BJ (cell line): ENCODE data around the gene C1QTNF1. TPM values are rescaled to one million over a fixed set of nuclear protein-coding genes. Genes with fewer than 3 reads are reported as not detected.

Source experiments
- CTCF ChIA-PET: fragments of 350-600 bp; formaldehyde crosslinking; extraction: SDS; loops from one replicate; lab custom pipeline; 2021; ENCODE audit warnings: antibody characterized with exemption, inconsistent platforms; lab: Yijun Ruan, JAX
- POLR2A ChIA-PET: fragments of 300-600 bp; sonication (Branson Sonifier 250); formaldehyde crosslinking; extraction: SDS; loops from one replicate; lab custom pipeline; 2021; ENCODE audit warnings: antibody characterized with exemption; lab: Charles Lee
- DNase-seq: peaks from one replicate; pipeline ENCODE4 v3.0.0-alpha.2; 2011; ENCODE audit warnings: low read depth
- H3K27me3 ChIP-seq: 2 replicates; pipeline ENCODE4 v1.6.0; 2011; ENCODE audit warnings: low read length; ENCODE audit not compliant: control insufficient read depth, insufficient read depth
- H3K36me3 ChIP-seq: 2 replicates; pipeline ENCODE4 v1.5.1; 2011; ENCODE audit warnings: low read length; ENCODE audit not compliant: control insufficient read depth, insufficient read depth
- H3K4me3 ChIP-seq: 2 replicates; pipeline ENCODE4 v1.5.1; 2011; ENCODE audit warnings: low read depth, mild to moderate bottlenecking, control low read depth, low read length
- polyA plus RNA-seq: library from polyadenylated mRNA; depleted of rRNA; stranded (reverse); fragments of >200 nt; gene quantifications from 2 replicates; pipeline ENCODE4 v1.2.3, GENCODE V29; 2011
- TF ChIP-seq, protein P1 (sequence below): IDR thresholded peaks from 2 replicates; pipeline ENCODE4 v1.5.1; 2011; ENCODE audit warnings: low read depth, mild to moderate bottlenecking, control low read depth, inconsistent platforms, low read length, moderate library complexity; ENCODE audit not compliant: insufficient read depth

The C1QTNF1 gene
- polyA plus RNA-seq, 1 experiment, result 20.7 TPM

DNA sequence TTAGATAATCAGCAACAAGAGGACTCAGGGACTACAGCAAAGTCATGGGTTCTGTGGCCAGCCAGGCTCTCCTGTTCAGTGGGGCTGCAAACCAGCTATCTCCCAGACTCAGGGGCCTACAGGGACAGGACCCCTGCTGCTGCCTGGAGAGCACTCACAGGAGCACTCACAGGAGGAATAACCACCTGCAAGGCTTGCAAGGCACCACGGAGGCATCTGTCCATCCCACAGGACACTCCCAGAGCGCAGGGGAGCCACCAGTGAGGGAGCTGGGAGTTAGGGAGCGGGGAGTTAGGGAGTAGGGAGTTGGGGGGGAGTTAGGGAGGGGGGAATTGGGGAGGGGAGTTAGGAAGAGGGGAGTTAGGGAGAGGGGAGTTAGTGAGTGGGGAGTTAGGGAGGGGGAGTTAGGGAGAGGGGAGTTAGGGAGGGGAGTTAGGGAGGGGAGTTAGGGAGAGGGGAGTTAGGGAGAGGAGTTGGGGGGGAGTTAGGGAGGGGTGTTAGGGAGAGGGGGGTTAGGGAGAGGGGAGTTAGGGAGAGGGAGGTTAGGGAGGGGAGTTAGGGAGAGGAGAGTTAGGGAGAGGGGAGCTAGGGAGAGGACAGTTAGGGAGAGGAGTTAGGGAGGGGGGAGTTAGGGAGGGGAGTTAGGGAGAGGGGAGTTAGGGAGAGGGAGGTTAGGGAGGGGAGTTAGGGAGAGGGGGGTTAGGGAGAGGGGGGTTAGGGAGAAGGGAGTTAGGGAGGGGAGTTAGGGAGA lies 20.1 kb upstream of the C1QTNF1 start:
- TF ChIP-seq, protein P1, sequence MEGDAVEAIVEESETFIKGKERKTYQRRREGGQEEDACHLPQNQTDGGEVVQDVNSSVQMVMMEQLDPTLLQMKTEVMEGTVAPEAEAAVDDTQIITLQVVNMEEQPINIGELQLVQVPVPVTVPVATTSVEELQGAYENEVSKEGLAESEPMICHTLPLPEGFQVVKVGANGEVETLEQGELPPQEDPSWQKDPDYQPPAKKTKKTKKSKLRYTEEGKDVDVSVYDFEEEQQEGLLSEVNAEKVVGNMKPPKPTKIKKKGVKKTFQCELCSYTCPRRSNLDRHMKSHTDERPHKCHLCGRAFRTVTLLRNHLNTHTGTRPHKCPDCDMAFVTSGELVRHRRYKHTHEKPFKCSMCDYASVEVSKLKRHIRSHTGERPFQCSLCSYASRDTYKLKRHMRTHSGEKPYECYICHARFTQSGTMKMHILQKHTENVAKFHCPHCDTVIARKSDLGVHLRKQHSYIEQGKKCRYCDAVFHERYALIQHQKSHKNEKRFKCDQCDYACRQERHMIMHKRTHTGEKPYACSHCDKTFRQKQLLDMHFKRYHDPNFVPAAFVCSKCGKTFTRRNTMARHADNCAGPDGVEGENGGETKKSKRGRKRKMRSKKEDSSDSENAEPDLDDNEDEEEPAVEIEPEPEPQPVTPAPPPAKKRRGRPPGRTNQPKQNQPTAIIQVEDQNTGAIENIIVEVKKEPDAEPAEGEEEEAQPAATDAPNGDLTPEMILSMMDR, result no peak
- H3K36me3 ChIP-seq, result peaks cover 12% of the 10 kb centered on the region
- no peak for DNase-seq
- no peaks in the 10 kb centered on the region for H3K27me3 ChIP-seq
- no peak overlapping the region for H3K4me3 ChIP-seq
- POLR2A ChIA-PET, result interaction anchor here (0.7 kb wide), 1 partner anchor 17 kb away, joined by 11 read pairs; no protein-coding TSS in a partner anchor
- CTCF ChIA-PET, result interaction anchor here (0.7 kb wide), 1 partner anchor 11 kb away, joined by 3 read pairs; no protein-coding TSS in a partner anchor

DNA sequence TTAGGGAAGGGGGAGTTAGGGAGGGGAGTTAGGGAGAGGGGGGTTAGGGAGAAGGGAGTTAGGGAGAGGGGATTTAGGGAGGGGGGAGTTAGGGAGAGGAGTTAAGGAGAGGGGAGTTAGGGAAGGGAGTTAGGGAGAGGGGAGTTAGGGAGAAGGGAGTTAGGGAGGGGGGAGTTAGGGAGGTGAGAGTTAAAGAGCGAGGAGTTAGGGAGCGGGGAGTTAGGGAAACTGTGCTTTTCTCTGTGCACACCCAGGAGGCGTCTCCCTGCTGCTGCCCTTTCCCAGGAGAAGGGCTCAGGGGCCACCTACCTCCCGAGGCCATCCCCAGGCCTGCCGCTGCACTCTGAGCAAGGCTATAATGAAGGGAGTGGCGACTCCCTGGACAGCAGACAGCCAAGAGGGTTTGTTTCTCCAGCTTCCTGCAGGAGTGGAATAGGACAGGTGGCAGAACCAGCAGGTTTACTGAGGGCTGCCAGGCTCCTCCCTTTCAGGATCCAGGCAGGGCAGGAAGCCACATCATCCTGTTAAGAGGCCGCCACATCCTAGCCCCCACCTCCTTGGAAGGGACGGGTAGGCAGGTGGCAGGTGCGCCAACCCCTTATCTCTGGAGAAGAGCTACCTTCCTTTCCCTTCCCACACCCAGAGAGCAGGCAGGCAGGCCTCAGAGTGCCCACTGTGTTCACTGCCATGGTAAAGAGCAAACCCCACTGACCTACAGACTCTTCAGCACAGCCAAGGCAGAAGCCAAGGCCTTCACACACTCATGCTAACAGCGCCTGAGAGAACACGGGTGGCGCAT lies 18.7 kb upstream of the C1QTNF1 start:
- DNase-seq, result no peak
- Histone ChIP-seq H3K36me3 (peaks cover 9% of the 10 kb centered on the region), H3K27me3 (no peaks in the 10 kb centered on the region), H3K4me3 (no peak overlapping the region)
- ChIA-PET CTCF (no interaction called here), POLR2A (no interaction called here)
- TF ChIP-seq, protein P1, result no peak

DNA sequence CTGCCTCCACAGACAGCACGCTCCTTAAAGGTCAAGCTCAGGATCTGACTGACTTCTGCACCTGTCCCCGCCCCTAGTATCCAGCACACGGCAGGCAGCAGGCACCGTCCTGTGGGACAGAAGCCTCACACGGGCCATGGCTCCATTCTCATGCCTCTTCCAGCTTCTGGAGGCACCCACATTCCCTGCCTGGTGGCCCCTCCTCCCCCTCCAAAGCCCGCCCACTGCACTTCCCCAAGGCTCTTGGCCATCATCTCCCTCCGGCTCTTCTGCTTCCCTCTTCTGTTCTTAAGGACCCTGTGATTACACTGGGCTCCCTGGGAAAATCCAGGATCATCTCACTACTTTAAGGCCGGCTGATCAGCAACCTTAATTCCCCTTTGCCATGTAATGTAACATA lies 17.9 kb upstream of the C1QTNF1 start:
- no peak overlapping the region for H3K4me3 ChIP-seq
- H3K36me3 ChIP-seq, result peaks cover 9% of the 10 kb centered on the region
- DNase-seq, result no peak
- TF ChIP-seq, protein P1, result no peak
- ChIA-PET POLR2A (no interaction called here), CTCF (no interaction called here)
- H3K27me3 ChIP-seq, result no peaks in the 10 kb centered on the region

DNA sequence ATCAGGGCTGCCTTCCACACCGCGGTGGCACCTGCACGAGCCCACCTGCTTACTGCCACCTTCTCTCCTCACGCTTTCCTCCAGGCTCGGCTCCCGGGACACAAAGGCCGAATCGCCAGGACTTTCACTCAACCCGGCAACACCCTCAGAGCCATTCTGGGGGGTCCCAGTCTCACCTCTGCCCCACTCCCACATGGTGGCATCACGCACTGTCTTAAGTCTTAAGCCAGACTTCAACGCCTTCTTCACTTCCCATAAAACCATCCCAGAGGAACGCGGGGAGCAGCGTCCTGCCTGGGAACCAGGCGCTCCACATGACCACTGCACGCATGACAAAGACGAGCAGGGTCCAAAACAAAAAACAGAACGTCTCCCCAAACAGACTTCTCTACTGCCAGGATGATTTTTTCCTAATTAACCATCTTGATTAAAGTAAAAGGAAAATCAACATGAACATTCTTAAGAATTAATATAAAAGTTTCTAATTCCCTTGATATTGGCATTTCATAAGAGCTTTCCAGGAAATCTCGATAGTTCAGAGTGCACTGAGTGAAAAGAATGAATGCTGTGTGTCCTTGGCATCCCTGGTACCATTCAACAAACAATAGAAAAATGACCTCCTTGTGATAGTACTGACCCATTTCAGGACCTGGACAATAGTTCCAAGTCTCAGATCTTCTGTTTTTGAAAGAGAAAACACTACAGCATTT lies 17.0 kb upstream of the C1QTNF1 start:
- ChIA-PET POLR2A (no interaction called here), CTCF (no interaction called here)
- Histone ChIP-seq H3K36me3 (peaks cover 9% of the 10 kb centered on the region), H3K4me3 (no peak overlapping the region), H3K27me3 (no peaks in the 10 kb centered on the region)
- DNase-seq, result no peak
- TF ChIP-seq, protein P1, result no peak
